Effector memory CD8-positive, alpha-beta T cell (primary cell): ENCODE measurements around the gene SMYD3.
"Not testable (repeated sequence)": the region's sequence is repeated elsewhere in the genome, so short reads cannot be mapped to it uniquely, and the experiment has no call there.

Source experiments
- ATAC-seq: fragments of 150-1000 bp; cut with Tn5 transposase; replicated peaks from 2 replicates; pipeline ENCODE4 v1.10.0; 2021; ENCODE audit warnings: mild to moderate bottlenecking, moderate library complexity
- DNase-seq, 3 experiments: peaks; one replicate each; pipeline ENCODE4 v3.0.0; 2021
- H3K27ac Mint-ChIP-seq, 2 donors: one replicate each; pipeline ENCODE4 v1.8.0; 2022; ENCODE audit warnings: mild to moderate bottlenecking in 2 of 2, mixed read lengths in 2 of 2, moderate library complexity in 2 of 2
- H3K27me3 Mint-ChIP-seq, 2 donors: one replicate each; pipeline ENCODE4 v1.8.0; 2022; ENCODE audit warnings: mixed read lengths in 2 of 2
- H3K36me3 Mint-ChIP-seq: one replicate; pipeline ENCODE4 v1.8.0; 2022; ENCODE audit warnings: mild to moderate bottlenecking, moderate library complexity, mixed read lengths; ENCODE audit not compliant: insufficient read depth
- H3K4me1 Mint-ChIP-seq, 2 donors: one replicate each; pipeline ENCODE4 v1.8.0; 2022; ENCODE audit warnings: low read depth in 2 of 2, mixed read lengths in 2 of 2
- H3K4me3 Mint-ChIP-seq, 2 donors: one replicate each; pipeline ENCODE4 v1.8.0; 2022; ENCODE audit warnings: mild to moderate bottlenecking in 2 of 2, mixed read lengths in 2 of 2, moderate library complexity in 2 of 2
- H3K9me3 Mint-ChIP-seq, 2 donors: one replicate each; pipeline ENCODE4 v1.8.0; 2022; ENCODE audit warnings: mixed read lengths in 2 of 2

The SMYD3 gene

DNA sequence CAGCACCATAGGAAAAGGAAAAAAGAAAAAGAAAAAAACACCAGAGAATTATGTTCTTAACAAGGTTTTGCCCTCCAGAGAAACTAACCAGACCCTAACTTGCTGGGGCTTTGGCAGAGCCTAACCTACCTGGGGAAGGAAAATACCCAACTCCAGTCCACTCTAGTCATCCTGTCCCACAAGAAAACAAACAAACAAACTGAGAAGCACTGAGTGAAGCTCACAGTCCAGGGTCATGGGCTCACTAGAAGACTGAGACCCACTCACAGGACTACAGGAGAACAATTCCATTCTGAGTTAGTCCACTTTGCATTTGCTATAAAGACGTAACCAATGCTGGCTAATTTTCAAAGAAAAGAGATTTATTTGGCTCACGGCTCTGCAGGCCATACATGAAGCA, 543.4 kb downstream of the SMYD3 start:
- no peaks in the 10 kb centered on the region for H3K4me1 Mint-ChIP-seq
- no peaks in the 10 kb centered on the region for H3K36me3 Mint-ChIP-seq
- no peak overlapping the region for H3K4me3 Mint-ChIP-seq
- no peak overlapping the region for H3K27ac Mint-ChIP-seq
- no peak for ATAC-seq
- H3K9me3 Mint-ChIP-seq = no peaks in the 10 kb centered on the region
- DNase-seq = no peak
- H3K27me3 Mint-ChIP-seq = no peaks in the 10 kb centered on the region

DNA sequence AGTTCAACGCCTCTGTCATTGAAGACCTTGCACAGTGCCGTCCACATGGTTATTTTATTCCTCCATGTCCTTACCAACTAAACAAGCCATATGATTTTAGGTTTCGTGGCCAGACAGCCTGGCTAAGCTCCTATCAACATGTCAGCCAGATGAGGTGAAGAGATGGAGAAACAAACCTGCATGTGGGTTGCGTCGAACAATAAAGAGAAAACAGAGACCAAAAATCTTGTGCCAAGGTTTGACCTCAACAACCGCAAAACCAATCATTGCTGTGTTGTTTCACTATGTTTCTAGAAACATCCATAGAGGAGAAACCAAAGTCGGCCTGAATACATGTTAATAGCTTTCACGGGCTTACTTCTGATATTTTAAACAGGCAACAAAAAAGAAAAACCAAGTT, 544.6 kb downstream of the SMYD3 start:
- Mint-ChIP-seq H3K4me3 (no peak overlapping the region), H3K27me3 (no peaks in the 10 kb centered on the region), H3K4me1 (no peaks in the 10 kb centered on the region), H3K9me3 (no peaks in the 10 kb centered on the region), H3K27ac (no peak overlapping the region), H3K36me3 (no peaks in the 10 kb centered on the region)
- DNase-seq = no peak
- no peak for ATAC-seq

DNA sequence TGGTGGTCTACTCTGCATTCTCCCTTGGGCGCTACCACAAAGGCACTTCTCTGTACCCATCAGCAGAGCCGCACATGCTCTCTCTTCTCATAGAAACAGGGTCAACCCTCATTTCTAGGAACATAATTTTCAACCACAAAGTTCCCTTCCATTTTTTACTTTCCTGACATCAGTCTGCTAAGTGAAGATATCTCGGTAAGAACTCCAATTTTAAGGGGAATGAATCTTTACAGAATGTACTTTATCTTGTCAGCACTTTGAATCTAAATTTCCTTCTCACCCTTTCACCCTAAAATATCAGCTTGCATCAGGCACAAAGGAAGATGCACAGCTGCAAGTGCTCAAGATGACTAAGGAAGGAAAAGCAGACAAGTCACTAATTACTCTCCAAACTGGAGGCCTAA, 545.9 kb downstream of the SMYD3 start:
- Mint-ChIP-seq H3K27ac (no peak overlapping the region), H3K4me3 (no peak overlapping the region), H3K9me3 (no peaks in the 10 kb centered on the region), H3K36me3 (no peaks in the 10 kb centered on the region), H3K4me1 (no peaks in the 10 kb centered on the region), H3K27me3 (no peaks in the 10 kb centered on the region)
- ATAC-seq (no peak), DNase-seq (no peak)

GRCh38 chr1:245960171-245960570, 546.9 kb downstream of the SMYD3 start:
- no peak for DNase-seq
- ATAC-seq = no peak
- H3K4me1 Mint-ChIP-seq = peaks cover 0 to 2% of the 10 kb centered on the region in 2 donors
- H3K9me3 Mint-ChIP-seq = no peaks in the 10 kb centered on the region
- H3K27ac Mint-ChIP-seq = no peak overlapping the region
- no peaks in the 10 kb centered on the region for H3K36me3 Mint-ChIP-seq
- H3K27me3 Mint-ChIP-seq = no peaks in the 10 kb centered on the region
- H3K4me3 Mint-ChIP-seq = no peak overlapping the region

GRCh38 chr1:245958016-245958415, 549.1 kb downstream of the SMYD3 start:
- ATAC-seq (no peak), DNase-seq (no peak)
- H3K27me3 Mint-ChIP-seq = no peaks in the 10 kb centered on the region
- no peak overlapping the region for H3K27ac Mint-ChIP-seq
- no peaks in the 10 kb centered on the region for H3K9me3 Mint-ChIP-seq
- H3K4me1 Mint-ChIP-seq = peaks cover 6 to 20% of the 10 kb centered on the region in 2 donors
- peaks cover 4% of the 10 kb centered on the region for H3K36me3 Mint-ChIP-seq
- H3K4me3 Mint-ChIP-seq = no peak overlapping the region

GRCh38 chr1:245957427-245957826, 549.7 kb downstream of the SMYD3 start:
- Mint-ChIP-seq H3K36me3 (peaks cover 4% of the 10 kb centered on the region), H3K27me3 (no peaks in the 10 kb centered on the region), H3K4me1 (peaks cover 6 to 21% of the 10 kb centered on the region in 2 donors), H3K9me3 (no peaks in the 10 kb centered on the region), H3K4me3 (no peak overlapping the region), H3K27ac (no peak overlapping the region)
- ATAC-seq = no peak
- no peak for DNase-seq

GRCh38 chr1:245956225-245956624, 550.9 kb downstream of the SMYD3 start:
- peak; percentile 13 to 38 (median 24) for DNase-seq
- H3K27ac Mint-ChIP-seq = no peak overlapping the region
- H3K4me1 Mint-ChIP-seq = peaks cover 11 to 28% of the 10 kb centered on the region in 2 donors
- peaks cover 4% of the 10 kb centered on the region for H3K36me3 Mint-ChIP-seq
- ATAC-seq = peak; percentile 71
- H3K4me3 Mint-ChIP-seq = no peak overlapping the region
- H3K9me3 Mint-ChIP-seq = no peaks in the 10 kb centered on the region
- no peaks in the 10 kb centered on the region for H3K27me3 Mint-ChIP-seq

- peak in 1 of 3 experiments; percentile 8 for DNase-seq
- Mint-ChIP-seq H3K27ac (no peak overlapping the region), H3K4me1 (peaks cover 11 to 28% of the 10 kb centered on the region in 2 donors), H3K27me3 (no peaks in the 10 kb centered on the region), H3K4me3 (peak overlapping the region; percentile 62 to 66), H3K9me3 (no peaks in the 10 kb centered on the region), H3K36me3 (peaks cover 8% of the 10 kb centered on the region)
- ATAC-seq = peak; percentile 62
Observed at GRCh38 chr1:245953876-245954660, 553.0 kb downstream of the SMYD3 start.

GRCh38 chr1:245952383-245953026, 554.6 kb downstream of the SMYD3 start:
- DNase-seq (no peak), ATAC-seq (no peak)
- Mint-ChIP-seq H3K36me3 (peaks cover 8% of the 10 kb centered on the region), H3K27me3 (no peaks in the 10 kb centered on the region), H3K4me3 (peak overlapping the region in 1 of 2 donors; percentile 66), H3K27ac (no peak overlapping the region), H3K9me3 (no peaks in the 10 kb centered on the region), H3K4me1 (peaks cover 11 to 28% of the 10 kb centered on the region in 2 donors)

DNA sequence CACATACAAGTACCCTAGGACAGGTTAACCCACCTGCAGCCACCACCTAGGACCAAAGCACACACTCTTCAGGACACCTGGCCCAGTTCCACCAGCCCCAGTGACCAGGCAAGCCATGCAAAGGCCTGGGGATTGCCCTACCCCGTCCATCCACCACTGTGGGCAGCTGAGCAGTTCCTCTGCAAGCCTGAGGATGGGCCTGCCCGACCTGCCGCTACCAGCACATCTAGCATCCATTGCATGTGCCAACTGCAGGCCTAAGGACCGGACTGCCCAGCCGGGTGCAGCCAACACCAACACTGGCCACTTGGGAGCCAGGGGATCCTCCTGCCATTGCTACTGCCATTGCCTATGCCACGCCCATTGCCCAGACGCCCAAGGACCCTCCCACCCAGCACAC, 558.3 kb downstream of the SMYD3 start:
- Mint-ChIP-seq H3K4me1 (peaks cover 6 to 13% of the 10 kb centered on the region in 2 donors), H3K27ac (peak overlapping the region in 1 of 2 donors; percentile 38)
- DNase-seq = no peak

DNA sequence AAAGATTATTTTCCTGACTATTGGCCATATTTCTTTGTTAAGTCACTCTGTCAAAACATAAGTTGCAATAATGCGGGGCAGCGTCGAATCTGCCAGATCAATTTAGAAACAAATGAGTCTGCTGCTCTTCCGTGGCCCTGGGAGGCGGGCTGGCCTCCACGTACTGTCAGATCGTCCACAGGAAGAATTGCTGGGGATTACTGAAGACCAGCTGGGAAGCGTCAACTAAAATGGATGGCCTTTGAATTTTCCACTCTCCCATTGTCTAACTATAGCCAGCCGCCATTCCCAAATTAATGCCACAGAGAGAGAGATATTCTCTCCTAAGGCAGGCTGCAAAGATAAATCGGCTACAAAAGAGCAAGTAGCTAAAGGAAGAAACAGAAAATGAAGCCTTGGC, 560.2 kb downstream of the SMYD3 start:
- H3K9me3 Mint-ChIP-seq = no peaks in the 10 kb centered on the region
- ATAC-seq = no peak
- no peak for DNase-seq
- peaks cover 10 to 12% of the 10 kb centered on the region in 2 donors for H3K4me1 Mint-ChIP-seq
- H3K27me3 Mint-ChIP-seq = no peaks in the 10 kb centered on the region
- no peak overlapping the region for H3K27ac Mint-ChIP-seq
- H3K36me3 Mint-ChIP-seq = peaks cover 4% of the 10 kb centered on the region
- no peak overlapping the region for H3K4me3 Mint-ChIP-seq

More for the DNA sequence above, 558.3 kb downstream of the SMYD3 start:
- peaks cover 4% of the 10 kb centered on the region for H3K36me3 Mint-ChIP-seq
- no peaks in the 10 kb centered on the region for H3K9me3 Mint-ChIP-seq
- no peak overlapping the region for H3K4me3 Mint-ChIP-seq
- ATAC-seq = no peak
- H3K27me3 Mint-ChIP-seq = no peaks in the 10 kb centered on the region

GRCh38 chr1:245945136-245945535, 561.9 kb downstream of the SMYD3 start:
- not testable (repeated sequence) for DNase-seq, H3K4me3 Mint-ChIP-seq, H3K4me1 Mint-ChIP-seq, H3K9me3 Mint-ChIP-seq, H3K36me3 Mint-ChIP-seq, H3K27me3 Mint-ChIP-seq, ATAC-seq, H3K27ac Mint-ChIP-seq

GRCh38 chr1:245942856-245943255, 564.2 kb downstream of the SMYD3 start:
- Mint-ChIP-seq H3K27me3 (no peaks in the 10 kb centered on the region), H3K4me3 (peak overlapping the region in 1 of 2 donors; percentile 3), H3K9me3 (no peaks in the 10 kb centered on the region), H3K36me3 (no peaks in the 10 kb centered on the region), H3K4me1 (peaks cover 9 to 10% of the 10 kb centered on the region in 2 donors), H3K27ac (peak overlapping the region in 1 of 2 donors; percentile 44)
- DNase-seq (no peak), ATAC-seq (no peak)

GRCh38 chr1:245941771-245942170, 565.3 kb downstream of the SMYD3 start:
- not testable (repeated sequence) for H3K4me1 Mint-ChIP-seq, H3K27ac Mint-ChIP-seq, DNase-seq, ATAC-seq, H3K27me3 Mint-ChIP-seq, H3K4me3 Mint-ChIP-seq, H3K9me3 Mint-ChIP-seq, H3K36me3 Mint-ChIP-seq
